GM12891 (cell line): Measurements from ENCODE around the gene GNB1L.

Experiments
- PAX5 ChIP-seq: IDR thresholded peaks from 2 replicates; pipeline ENCODE4 v1.6.1; 2011; ENCODE audit warnings: low read length, moderate library complexity, mild to moderate bottlenecking; ENCODE audit not compliant: insufficient read depth, severe bottlenecking
- POLR2A ChIP-seq: IDR thresholded peaks from 2 replicates; pipeline ENCODE4 v1.6.1; 2011; ENCODE audit warnings: low read depth, low read length, control low read depth
- POLR2AphosphoS5 ChIP-seq: IDR thresholded peaks from 2 replicates; pipeline ENCODE4 v1.6.1; 2011; ENCODE audit warnings: low read depth, low read length, control low read depth
- POU2F2 ChIP-seq: IDR thresholded peaks from 2 replicates; pipeline ENCODE4 v1.6.1; 2011; ENCODE audit warnings: low read depth, mild to moderate bottlenecking, control low read depth, low read length, moderate library complexity
- TAF1 ChIP-seq: IDR thresholded peaks from 2 replicates; pipeline ENCODE4 v1.6.1; 2011; ENCODE audit warnings: low read depth, low read length, control low read depth

- TF ChIP-seq POLR2A (no peak), POLR2AphosphoS5 (no peak), TAF1 (no peak), PAX5 (no peak), POU2F2 (no peak)
Measured at GRCh38 chr22:19864538-19865106, 9.9 kb upstream of the GNB1L start.
